ENCODE measurements around the gene CCS. TPM values are rescaled to one million over a fixed set of nuclear protein-coding genes. Genes with fewer than 3 reads are reported as not detected.

Gene CCS
- total and polyA plus RNA-seq, 9 of the 15 experiments (the other 6 are each of a cell fraction or from before 2014, with no cell fraction given), result 1.1 to 46.6 (median 26.8) TPM

- TF ChIP-seq SIRT6 (IDR thresholded peaks at IDR 0.05; ENCODE audit: low read depth, low read length) (no peak), MITF (IDR thresholded peaks at IDR 0.05) (no peak), CHCHD3 (CRISPR knock-in tag; IDR thresholded peaks at IDR 0.05) (no peak), TAL1 (IDR thresholded peaks at IDR 0.05) (no peak), HNRNPK (IDR thresholded peaks at IDR 0.05; ENCODE audit: low read depth, low read length, poor library complexity, severe bottlenecking) (no peak), RBM25 (IDR thresholded peaks at IDR 0.05; ENCODE audit: low read depth, low read length, severe bottlenecking) (no peak), CC2D1A (IDR thresholded peaks at IDR 0.05) (no peak), AFF4 (CRISPR knock-in tag; IDR thresholded peaks at IDR 0.05) (no peak), RBM17 (IDR thresholded peaks at IDR 0.05; ENCODE audit: borderline replicate concordance, low read depth, low read length) (no peak), ZNF253 (CRISPR knock-in tag; conservative IDR thresholded peaks at IDR 0.05) (no peak), ELF1 (tag; IDR thresholded peaks at IDR 0.05) (no peak), ZNF507 (tag; conservative IDR thresholded peaks at IDR 0.05) (no peak), ZNF830 (CRISPR knock-in tag; IDR thresholded peaks at IDR 0.05) (no peak), SMARCA4 (IDR thresholded peaks at IDR 0.05) (no peak), ZNF354B (CRISPR knock-in tag; IDR thresholded peaks at IDR 0.05) (no peak), ZNF175 (CRISPR knock-in tag; IDR thresholded peaks at IDR 0.05; ENCODE audit: low read depth) (no peak), ZNF707 (CRISPR knock-in tag; conservative IDR thresholded peaks at IDR 0.05) (no peak)
- TF ChIP-seq, protein P1, sequence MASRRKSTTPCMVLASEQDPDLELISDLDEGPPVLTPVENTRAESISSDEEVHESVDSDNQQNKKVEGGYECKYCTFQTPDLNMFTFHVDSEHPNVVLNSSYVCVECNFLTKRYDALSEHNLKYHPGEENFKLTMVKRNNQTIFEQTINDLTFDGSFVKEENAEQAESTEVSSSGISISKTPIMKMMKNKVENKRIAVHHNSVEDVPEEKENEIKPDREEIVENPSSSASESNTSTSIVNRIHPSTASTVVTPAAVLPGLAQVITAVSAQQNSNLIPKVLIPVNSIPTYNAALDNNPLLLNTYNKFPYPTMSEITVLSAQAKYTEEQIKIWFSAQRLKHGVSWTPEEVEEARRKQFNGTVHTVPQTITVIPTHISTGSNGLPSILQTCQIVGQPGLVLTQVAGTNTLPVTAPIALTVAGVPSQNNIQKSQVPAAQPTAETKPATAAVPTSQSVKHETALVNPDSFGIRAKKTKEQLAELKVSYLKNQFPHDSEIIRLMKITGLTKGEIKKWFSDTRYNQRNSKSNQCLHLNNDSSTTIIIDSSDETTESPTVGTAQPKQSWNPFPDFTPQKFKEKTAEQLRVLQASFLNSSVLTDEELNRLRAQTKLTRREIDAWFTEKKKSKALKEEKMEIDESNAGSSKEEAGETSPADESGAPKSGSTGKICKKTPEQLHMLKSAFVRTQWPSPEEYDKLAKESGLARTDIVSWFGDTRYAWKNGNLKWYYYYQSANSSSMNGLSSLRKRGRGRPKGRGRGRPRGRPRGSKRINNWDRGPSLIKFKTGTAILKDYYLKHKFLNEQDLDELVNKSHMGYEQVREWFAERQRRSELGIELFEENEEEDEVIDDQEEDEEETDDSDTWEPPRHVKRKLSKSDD (conservative IDR thresholded peaks at IDR 0.05; ENCODE audit: low read length), result no peak
- TF ChIP-seq, protein P2, sequence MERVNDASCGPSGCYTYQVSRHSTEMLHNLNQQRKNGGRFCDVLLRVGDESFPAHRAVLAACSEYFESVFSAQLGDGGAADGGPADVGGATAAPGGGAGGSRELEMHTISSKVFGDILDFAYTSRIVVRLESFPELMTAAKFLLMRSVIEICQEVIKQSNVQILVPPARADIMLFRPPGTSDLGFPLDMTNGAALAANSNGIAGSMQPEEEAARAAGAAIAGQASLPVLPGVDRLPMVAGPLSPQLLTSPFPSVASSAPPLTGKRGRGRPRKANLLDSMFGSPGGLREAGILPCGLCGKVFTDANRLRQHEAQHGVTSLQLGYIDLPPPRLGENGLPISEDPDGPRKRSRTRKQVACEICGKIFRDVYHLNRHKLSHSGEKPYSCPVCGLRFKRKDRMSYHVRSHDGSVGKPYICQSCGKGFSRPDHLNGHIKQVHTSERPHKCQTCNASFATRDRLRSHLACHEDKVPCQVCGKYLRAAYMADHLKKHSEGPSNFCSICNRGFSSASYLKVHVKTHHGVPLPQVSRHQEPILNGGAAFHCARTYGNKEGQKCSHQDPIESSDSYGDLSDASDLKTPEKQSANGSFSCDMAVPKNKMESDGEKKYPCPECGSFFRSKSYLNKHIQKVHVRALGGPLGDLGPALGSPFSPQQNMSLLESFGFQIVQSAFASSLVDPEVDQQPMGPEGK (CRISPR knock-in tag; IDR thresholded peaks at IDR 0.05; ENCODE audit: borderline replicate concordance), result no peak
Observed at GRCh38 chr11:66592457-66593302, at the start of gene CCS, which contains the start of gene CCDC87 (continued).
